ENCODE results near the gene INPP5D. TPM values are rescaled to one million over a fixed set of nuclear protein-coding genes. Genes with fewer than 3 reads are reported as not detected.
"Not testable (repeated sequence)": the region's sequence is repeated elsewhere in the genome, so short reads cannot be mapped to it uniquely, and the experiment has no call there.

The INPP5D gene
- total RNA-seq, 1 donor from 2014 or later, result 4.9 TPM

DNA sequence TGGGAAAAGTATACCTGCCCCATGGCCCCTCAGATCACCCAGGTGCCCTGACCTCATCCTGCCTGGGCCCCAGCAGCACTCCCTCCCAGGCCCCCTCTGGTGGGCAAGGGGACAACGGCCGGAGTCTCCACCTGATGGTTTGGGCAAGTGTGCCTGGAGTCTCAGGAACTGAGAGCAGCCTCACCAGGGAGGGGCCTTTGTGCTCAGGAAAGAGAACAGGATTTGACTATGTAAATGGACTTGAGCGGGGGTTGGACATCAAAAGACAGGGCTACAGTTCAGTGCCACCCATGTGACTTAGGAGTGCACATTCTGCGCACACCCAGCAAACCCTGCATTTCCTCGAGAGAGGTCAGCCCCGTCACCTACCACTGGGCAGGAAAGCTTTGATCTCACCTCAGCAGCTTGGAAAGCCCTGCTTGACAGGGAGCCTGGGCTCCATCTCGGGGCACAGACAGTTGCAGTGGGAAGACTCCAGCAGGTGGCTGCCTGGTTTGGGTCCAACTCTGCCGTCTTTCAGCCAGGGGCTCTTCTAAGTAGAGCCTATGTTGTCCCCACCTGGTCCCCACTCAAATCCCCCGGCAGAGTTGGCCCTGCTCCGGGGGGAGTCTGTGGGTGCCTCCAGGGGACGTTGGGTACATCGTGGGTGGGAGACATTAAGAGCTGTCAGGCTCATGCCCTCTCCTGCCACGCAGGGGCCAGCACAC lies 3.3 kb downstream of the INPP5D start:
- H3K4me3 ChIP-seq, result peak overlapping the region; percentile 69
- intact Hi-C loops (cut with micrococcal nuclease), result no loop called here
- H3K27me3 ChIP-seq (ENCODE audit: low read depth), result no peaks in the 10 kb centered on the region
- H3K4me1 ChIP-seq, result peaks cover 61% of the 10 kb centered on the region
- no peaks in the 10 kb centered on the region for H3K9me3 ChIP-seq (replicated peaks)
- H3K27ac ChIP-seq (replicated peaks), result peak overlapping the region; percentile 89
- DNase-seq, result no peak
- TF ChIP-seq, protein P1, sequence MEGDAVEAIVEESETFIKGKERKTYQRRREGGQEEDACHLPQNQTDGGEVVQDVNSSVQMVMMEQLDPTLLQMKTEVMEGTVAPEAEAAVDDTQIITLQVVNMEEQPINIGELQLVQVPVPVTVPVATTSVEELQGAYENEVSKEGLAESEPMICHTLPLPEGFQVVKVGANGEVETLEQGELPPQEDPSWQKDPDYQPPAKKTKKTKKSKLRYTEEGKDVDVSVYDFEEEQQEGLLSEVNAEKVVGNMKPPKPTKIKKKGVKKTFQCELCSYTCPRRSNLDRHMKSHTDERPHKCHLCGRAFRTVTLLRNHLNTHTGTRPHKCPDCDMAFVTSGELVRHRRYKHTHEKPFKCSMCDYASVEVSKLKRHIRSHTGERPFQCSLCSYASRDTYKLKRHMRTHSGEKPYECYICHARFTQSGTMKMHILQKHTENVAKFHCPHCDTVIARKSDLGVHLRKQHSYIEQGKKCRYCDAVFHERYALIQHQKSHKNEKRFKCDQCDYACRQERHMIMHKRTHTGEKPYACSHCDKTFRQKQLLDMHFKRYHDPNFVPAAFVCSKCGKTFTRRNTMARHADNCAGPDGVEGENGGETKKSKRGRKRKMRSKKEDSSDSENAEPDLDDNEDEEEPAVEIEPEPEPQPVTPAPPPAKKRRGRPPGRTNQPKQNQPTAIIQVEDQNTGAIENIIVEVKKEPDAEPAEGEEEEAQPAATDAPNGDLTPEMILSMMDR (IDR thresholded peaks at IDR 0.05; ENCODE audit: borderline replicate concordance), result peak; percentile 11
- no peaks in the 10 kb centered on the region for H3K36me3 ChIP-seq

DNA sequence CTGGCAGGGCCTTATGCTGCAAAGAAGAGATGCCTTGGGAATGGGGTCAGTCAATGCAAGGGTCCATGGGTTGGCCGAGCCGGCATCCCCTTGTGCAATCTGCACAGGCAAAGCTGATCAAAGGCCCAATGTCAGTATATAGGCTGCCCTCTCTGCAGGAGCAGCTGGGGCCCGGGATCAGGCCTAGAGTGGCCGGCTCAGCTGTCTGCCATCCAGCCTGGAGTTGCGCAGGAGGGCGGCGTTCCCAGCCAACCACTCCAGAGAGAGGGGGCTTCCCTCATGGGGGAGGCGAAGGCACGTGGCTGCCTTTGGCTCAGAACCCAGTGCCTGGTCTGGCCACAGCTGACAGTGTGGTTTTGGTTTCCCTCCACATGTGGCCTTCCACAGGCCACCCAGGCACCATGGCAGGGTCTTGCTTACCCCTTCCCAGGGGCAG lies 3.9 kb downstream of the INPP5D start:
- no peaks in the 10 kb centered on the region for H3K27me3 ChIP-seq (ENCODE audit: low read depth)
- intact Hi-C loops (cut with micrococcal nuclease), result no loop called here
- peaks cover 60% of the 10 kb centered on the region for H3K4me1 ChIP-seq
- no peaks in the 10 kb centered on the region for H3K9me3 ChIP-seq (replicated peaks)
- no peaks in the 10 kb centered on the region for H3K36me3 ChIP-seq
- no peak overlapping the region for H3K4me3 ChIP-seq
- TF ChIP-seq, protein P1 (IDR thresholded peaks at IDR 0.05; ENCODE audit: borderline replicate concordance), result no peak
- H3K27ac ChIP-seq (replicated peaks), result peak overlapping the region; percentile 89
- no peak for DNase-seq

DNA sequence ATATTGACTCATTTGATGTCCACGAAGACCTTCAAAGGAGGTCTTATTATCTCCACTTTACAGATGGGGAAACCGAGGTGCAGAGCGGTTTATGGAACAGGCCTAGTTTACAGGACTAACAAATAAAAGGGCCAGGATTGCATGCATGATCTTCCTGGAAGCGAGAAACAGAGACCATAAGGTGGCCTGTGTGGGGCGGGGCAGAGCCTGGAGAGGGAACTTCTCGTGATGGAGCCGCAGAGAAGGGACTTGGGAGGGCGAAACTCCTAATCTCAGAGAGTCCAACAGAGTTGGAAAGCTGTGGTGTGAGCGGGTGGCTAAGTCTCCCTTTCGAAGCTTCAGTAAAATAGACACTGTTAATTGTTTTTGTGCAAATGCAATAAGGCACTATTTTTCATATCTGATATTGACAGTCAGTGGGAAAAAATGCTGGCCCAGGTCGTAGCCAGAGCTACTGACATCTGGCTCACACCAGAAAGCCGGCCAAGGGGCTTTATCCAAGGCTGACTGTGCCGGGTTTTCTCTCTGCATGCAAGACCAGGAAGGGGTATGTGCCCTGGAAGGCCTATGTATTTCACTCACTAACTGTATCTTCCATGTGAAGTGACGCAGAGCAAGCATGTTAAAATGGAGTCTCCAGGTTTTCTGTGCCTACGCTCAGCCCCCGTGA lies 4.5 kb downstream of the INPP5D start:
- no peak for DNase-seq
- Histone ChIP-seq H3K9me3 (replicated peaks) (no peaks in the 10 kb centered on the region), H3K27ac (replicated peaks) (peak overlapping the region; percentile 89), H3K36me3 (no peaks in the 10 kb centered on the region), H3K4me1 (peaks cover 53% of the 10 kb centered on the region), H3K4me3 (no peak overlapping the region), H3K27me3 (ENCODE audit: low read depth) (no peaks in the 10 kb centered on the region)
- intact Hi-C loops (cut with micrococcal nuclease), result no loop called here
- TF ChIP-seq, protein P1 (IDR thresholded peaks at IDR 0.05; ENCODE audit: borderline replicate concordance), result no peak

DNA sequence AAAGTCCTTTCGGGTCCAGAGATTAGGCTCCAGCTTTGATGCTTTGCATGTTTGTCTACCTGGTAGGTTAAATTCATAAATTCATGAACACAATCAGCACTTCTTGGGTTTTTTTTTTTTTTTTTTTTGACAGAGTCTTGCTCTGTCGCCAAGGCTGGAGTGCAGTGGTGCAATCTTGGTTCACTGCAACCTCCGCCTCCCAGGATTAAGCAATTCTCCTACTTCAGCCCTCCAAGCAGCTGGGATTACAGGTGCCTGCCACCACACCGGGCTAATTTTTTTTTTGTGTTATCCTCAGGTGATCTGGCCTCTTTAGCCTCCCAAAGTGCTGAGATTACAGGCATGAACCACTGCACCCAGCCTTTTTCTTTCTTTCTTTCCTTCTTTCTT lies 5.1 kb downstream of the INPP5D start:
- H3K9me3 ChIP-seq (replicated peaks); H3K4me3 ChIP-seq; DNase-seq; H3K36me3 ChIP-seq; H3K27me3 ChIP-seq (ENCODE audit: low read depth); intact Hi-C loops (cut with micrococcal nuclease): not testable (repeated sequence)
- peaks cover 48% of the 10 kb centered on the region for H3K4me1 ChIP-seq
- peak overlapping the region; percentile 89 for H3K27ac ChIP-seq (replicated peaks)

DNA sequence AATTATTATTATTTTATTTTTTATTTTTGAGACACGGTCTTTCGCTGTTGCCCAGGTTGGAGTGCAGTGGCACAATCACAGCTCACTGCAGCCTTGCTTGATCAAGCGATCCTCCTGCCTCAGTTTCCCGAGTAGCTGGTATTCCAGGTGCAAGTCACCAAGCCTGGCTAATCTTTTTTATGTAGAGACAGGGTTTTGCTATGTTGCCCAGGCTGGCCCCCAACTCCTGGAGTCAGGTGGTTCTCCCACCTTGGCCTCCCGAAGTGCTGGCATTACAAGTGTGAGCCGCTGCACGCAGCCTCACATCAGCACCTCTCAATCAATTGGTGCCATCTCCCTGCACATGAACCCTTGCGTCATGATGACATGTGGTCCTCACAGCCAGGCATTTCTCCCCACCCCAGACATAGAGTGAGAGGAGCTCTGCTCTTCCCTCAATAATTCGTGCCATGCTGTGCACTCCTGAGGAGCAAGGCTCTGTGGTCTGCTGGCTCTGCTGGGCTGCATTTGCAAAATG lies 5.9 kb downstream of the INPP5D start:
- H3K27ac ChIP-seq (replicated peaks), result no peak overlapping the region
- peaks cover under 1% of the 10 kb centered on the region for H3K9me3 ChIP-seq (replicated peaks)
- H3K4me3 ChIP-seq, result no peak overlapping the region
- TF ChIP-seq, protein P1 (IDR thresholded peaks at IDR 0.05; ENCODE audit: borderline replicate concordance), result no peak
- H3K27me3 ChIP-seq (ENCODE audit: low read depth), result no peaks in the 10 kb centered on the region
- intact Hi-C loops (cut with micrococcal nuclease), result no loop called here
- H3K36me3 ChIP-seq, result no peaks in the 10 kb centered on the region
- H3K4me1 ChIP-seq, result peaks cover 39% of the 10 kb centered on the region
- DNase-seq, result no peak
